ENCODE results near the gene KLHDC4. TPM values are rescaled to one million over a fixed set of nuclear protein-coding genes. Genes with fewer than 3 reads are reported as not detected.
"Not testable (repeated sequence)": the region's sequence is repeated elsewhere in the genome, so short reads cannot be mapped to it uniquely, and the experiment has no call there.

KLHDC4 gene
- total RNA-seq, 1 donor from 2014 or later: 84.7 TPM

- intact Hi-C loops (cut with micrococcal nuclease): no loop called here
Measured at GRCh38 chr16:87685766-87686165, 80.0 kb downstream of the KLHDC4 start.

GRCh38 chr16:87685405-87685755, 80.4 kb downstream of the KLHDC4 start:
- intact Hi-C loops (cut with micrococcal nuclease): no loop called here

GRCh38 chr16:87684711-87685404, 80.9 kb downstream of the KLHDC4 start:
- intact Hi-C loops (cut with micrococcal nuclease): no loop called here

GRCh38 chr16:87684106-87684677, 81.6 kb downstream of the KLHDC4 start:
- intact Hi-C loops (cut with micrococcal nuclease): no loop called here

DNA sequence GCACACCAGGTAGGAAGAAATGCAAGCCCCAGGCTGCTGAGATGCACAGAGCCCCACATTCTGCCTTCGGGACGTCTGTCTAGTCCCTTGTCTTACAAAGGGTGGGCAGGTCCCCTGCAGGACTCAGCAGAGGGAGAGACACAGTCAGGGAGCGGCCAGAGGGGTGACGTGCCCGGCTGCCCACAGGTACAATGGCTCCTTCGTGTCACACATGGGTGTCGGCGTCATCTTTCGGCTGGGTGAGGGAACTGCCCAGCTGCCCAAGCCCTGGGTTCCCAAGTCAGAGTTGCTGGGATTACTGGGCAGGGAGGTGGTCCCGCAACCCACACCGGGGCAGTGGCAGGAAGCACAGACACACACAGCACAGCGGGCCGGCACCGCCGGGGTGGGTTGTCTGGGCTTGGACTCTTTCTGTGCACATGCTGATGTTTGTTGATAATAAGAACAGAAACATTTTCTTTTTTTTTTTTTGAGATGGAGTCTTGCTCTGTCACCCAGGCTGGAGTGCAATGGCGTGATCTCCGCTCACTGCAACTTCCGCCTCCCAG, 82.9 kb downstream of the KLHDC4 start:
- intact Hi-C loops (cut with micrococcal nuclease): loop anchor here (1.0 kb wide), 1 partner anchor 82 kb away; the partner anchor contains the start of gene KLHDC4

- intact Hi-C loops (cut with micrococcal nuclease): loop anchor here (1.0 kb wide), 1 partner anchor 83 kb away; the partner anchor contains the start of gene KLHDC4
Measured at GRCh38 chr16:87681981-87682570, 83.7 kb downstream of the KLHDC4 start.

GRCh38 chr16:87681051-87681602, 84.7 kb downstream of the KLHDC4 start:
- intact Hi-C loops (cut with micrococcal nuclease): not testable (repeated sequence)

- intact Hi-C loops (cut with micrococcal nuclease): no loop called here
Measured at GRCh38 chr16:87680272-87680644, 85.5 kb downstream of the KLHDC4 start.

GRCh38 chr16:87679593-87680271, 86.1 kb downstream of the KLHDC4 start:
- intact Hi-C loops (cut with micrococcal nuclease): no loop called here

- intact Hi-C loops (cut with micrococcal nuclease): no loop called here
Measured at GRCh38 chr16:87678618-87679017, 87.2 kb downstream of the KLHDC4 start.

- intact Hi-C loops (cut with micrococcal nuclease): no loop called here
Measured at GRCh38 chr16:87677830-87678229, 88.0 kb downstream of the KLHDC4 start.

- intact Hi-C loops (cut with micrococcal nuclease): no loop called here
Measured at GRCh38 chr16:87675111-87675719, 90.6 kb downstream of the KLHDC4 start.

- intact Hi-C loops (cut with micrococcal nuclease): no loop called here
Measured at GRCh38 chr16:87674419-87674818, 91.4 kb downstream of the KLHDC4 start.

DNA sequence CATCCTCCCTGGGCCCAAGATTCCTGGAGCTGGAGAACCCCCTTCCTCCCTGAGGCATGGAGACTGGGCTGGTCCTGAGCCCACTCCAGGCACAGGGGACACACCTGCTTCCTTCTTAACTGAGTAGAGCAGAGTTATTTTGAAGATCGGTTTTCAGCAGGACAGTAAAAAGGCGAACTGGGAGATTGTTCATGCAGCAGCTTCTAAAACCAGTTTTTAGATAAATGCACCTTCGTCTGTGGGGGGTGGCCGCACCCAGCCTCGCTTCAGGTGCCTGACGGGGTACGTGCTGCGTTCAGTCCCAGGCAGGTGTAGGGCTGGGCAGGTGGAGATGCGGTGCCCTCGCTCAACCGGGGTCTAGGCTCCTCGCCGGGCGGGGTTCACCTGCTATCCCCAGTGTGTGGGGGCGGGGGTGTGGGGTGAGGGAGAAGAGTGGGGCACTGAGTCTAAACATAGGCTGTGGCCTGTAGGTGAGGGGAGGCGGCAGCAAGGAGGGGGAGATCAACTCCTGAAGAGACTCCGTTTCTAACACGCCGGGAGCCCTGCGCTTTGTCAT, 94.0 kb downstream of the KLHDC4 start:
- intact Hi-C loops (cut with micrococcal nuclease): no loop called here

- intact Hi-C loops (cut with micrococcal nuclease): no loop called here
Measured at GRCh38 chr16:87671221-87671620, 94.6 kb downstream of the KLHDC4 start.

GRCh38 chr16:87669672-87670071, 96.1 kb downstream of the KLHDC4 start:
- intact Hi-C loops (cut with micrococcal nuclease): no loop called here

DNA sequence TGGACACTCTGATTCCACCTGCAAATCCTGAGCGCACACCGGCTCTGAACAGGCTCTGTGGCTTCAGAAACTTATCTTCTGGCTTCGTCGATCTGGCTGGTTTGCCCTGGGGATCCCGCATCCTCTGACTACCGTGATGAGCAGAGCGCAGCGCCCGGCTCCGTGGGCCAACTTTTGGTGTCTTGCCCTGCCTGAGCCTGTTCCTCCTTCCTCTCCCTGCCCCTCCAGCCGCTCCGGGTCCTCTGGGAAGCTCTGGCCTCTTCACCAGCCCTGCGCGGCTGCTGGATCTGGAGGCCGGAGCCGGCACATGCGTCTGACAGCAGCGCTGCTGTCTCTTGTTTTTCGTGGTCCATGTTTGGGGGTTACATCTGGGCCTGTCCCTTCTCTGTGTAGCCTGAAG, 97.8 kb downstream of the KLHDC4 start:
- intact Hi-C loops (cut with micrococcal nuclease): no loop called here

- intact Hi-C loops (cut with micrococcal nuclease): no loop called here
Measured at GRCh38 chr16:87667443-87667842, 98.3 kb downstream of the KLHDC4 start.

DNA sequence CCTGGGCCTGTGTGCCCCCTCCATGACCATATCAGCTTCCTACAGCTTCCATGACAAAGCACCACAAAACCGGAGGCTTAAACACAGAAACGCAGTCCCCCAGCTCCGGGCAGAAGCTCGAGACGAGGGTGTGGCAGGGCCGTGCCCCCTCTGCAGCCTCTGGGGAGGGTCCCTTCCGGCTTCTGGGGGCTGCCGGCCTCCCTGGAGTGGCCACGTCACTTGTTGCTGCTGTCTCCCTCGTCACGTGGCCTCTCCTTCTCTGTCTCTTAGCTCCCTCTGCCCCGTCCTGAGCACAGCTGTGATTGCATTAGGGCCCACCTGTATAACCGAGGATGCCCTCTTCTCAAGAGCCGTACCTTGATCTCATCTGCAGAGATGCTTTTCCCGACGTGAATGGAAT, 98.9 kb downstream of the KLHDC4 start:
- intact Hi-C loops (cut with micrococcal nuclease): no loop called here

- intact Hi-C loops (cut with micrococcal nuclease): no loop called here
Measured at GRCh38 chr16:87665193-87665592, 100.6 kb downstream of the KLHDC4 start.

DNA sequence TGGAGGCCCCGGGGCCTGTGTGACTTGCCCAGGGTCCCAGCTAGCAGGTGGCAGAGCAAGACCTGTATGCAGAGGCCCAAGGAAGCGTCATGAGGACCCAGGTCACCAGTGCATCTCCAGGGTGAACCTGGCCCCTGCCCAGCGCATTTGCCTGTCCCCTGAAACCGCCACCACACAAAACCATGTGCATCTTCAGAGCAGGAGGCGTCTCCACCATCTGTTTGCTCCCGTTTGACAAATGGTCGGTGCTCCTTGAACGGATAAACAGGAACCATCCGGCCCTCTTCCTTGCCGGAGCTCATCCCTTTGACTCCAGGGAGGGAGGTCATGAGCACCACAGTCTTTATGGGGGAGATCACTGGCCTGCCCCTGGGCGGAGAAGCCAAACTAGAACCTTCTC, 101.0 kb downstream of the KLHDC4 start:
- intact Hi-C loops (cut with micrococcal nuclease): no loop called here

Measured in T-helper 1 cell treated with Interleukin-12 subunit alpha and Interleukin-12 subunit beta and Interleukin-4 antibody, amounts not matched to agents 30 ng/mL and 1 ng/mL, for 36 hours (primary cell).